Pons (tissue), 1 donor: ENCODE data around the gene SLC46A3.

ENCODE experiments used
- DNase-seq: peaks from one replicate; pipeline ENCODE4 v3.0.0-alpha.2; 2016; ENCODE audit warnings: low spot score

The SLC46A3 gene

GRCh38 chr13:28680541-28680940, 38.2 kb downstream of the SLC46A3 start:
- DNase-seq: no peak

GRCh38 chr13:28679628-28680027, 39.1 kb downstream of the SLC46A3 start:
- DNase-seq: no peak

- DNase-seq: no peak
These were observed 40.0 kb downstream of the SLC46A3 start for GRCh38 chr13:28678809-28679208.

GRCh38 chr13:28671126-28671792, 47.5 kb downstream of the SLC46A3 start:
- DNase-seq: peak; percentile 19

GRCh38 chr13:28666897-28667488, 51.8 kb downstream of the SLC46A3 start:
- DNase-seq: no peak

- DNase-seq: no peak
These were observed 59.2 kb downstream of the SLC46A3 start for GRCh38 chr13:28659621-28659970.

- DNase-seq: peak; percentile 87
These were observed 59.8 kb downstream of the SLC46A3 start, which contains the start of gene POMP for GRCh38 chr13:28658796-28659620. POMP (plus strand) TSS chr13:28659130; CDS start chr13:28659185, 55 bp downstream.

GRCh38 chr13:28658539-28658795, 60.3 kb downstream of the SLC46A3 start:
- DNase-seq: no peak

GRCh38 chr13:28657784-28658538, 60.8 kb downstream of the SLC46A3 start:
- peak; percentile 69 for DNase-seq

GRCh38 chr13:28655561-28655960, 63.2 kb downstream of the SLC46A3 start:
- DNase-seq: no peak

- no peak for DNase-seq
These were observed 64.5 kb downstream of the SLC46A3 start for GRCh38 chr13:28654276-28654675.

GRCh38 chr13:28653111-28653510, 65.7 kb downstream of the SLC46A3 start:
- DNase-seq: no peak

GRCh38 chr13:28651810-28652401, 66.9 kb downstream of the SLC46A3 start:
- no peak for DNase-seq

- DNase-seq: no peak
These were observed 68.5 kb downstream of the SLC46A3 start for GRCh38 chr13:28650284-28650683.
